Body of pancreas (tissue), 4 donors: ENCODE measurements around the gene FOXO6.

Source experiments
- CTCF ChIP-seq, 7 experiments: fragments of 450-650 bp in 4 of 7; fragments of 200-600 bp in 3 of 7; sonication (generic) in 3 of 7; IDR thresholded peaks; one replicate each; pipeline ENCODE4 v1.5.1; 2016 to 2019; ENCODE audit warnings: antibody characterized with exemption in 7 of 7
- POLR2A ChIP-seq, 3 donors: fragments of 450-650 bp; IDR thresholded peaks; one replicate each; pipeline ENCODE4 v1.6.1; 2016; ENCODE audit warnings: antibody characterized with exemption in 3 of 3, mild to moderate bottlenecking in 2 of 3

- TF ChIP-seq CTCF (IDR thresholded peaks at IDR 0.05), result no peak
- TF ChIP-seq POLR2A (IDR thresholded peaks at IDR 0.05), result no peak
Observed at GRCh38 chr1:41427122-41427913, 66.1 kb downstream of the FOXO6 start.
